Left lobe of liver (tissue), 2 donors: ENCODE results near the gene PSMC3IP. TPM values are rescaled to one million over a fixed set of nuclear protein-coding genes. Genes with fewer than 3 reads are reported as not detected.
A peak's percentile ranks its signal among the peaks of the same experiment; 100 is the strongest.
"Not testable (repeated sequence)": the region's sequence is repeated elsewhere in the genome, so short reads cannot be mapped to it uniquely, and the experiment has no call there.

Source experiments
- ATAC-seq: fragments of 200-7000 bp; cut with Tn5 transposase; one replicate; pipeline ENCODE4 v1.9.1; 2020; ENCODE audit warnings: mild to moderate bottlenecking, moderate library complexity
- DNase-seq: peaks from one replicate; pipeline ENCODE4 v3.0.0-alpha.2; 2020; ENCODE audit warnings: low spot score
- total RNA-seq: library from RNA; stranded (reverse); gene quantifications from one replicate; pipeline ENCODE4 v1.2.1, GENCODE V29; 2021
- donor health status: DM: no; HTN: no; CAD: no; lungs with moderate emphysema.
- donor health status: DM: no; HTN: yes; CAD: no.

Gene PSMC3IP
- total RNA-seq, 1 donor from 2014 or later: 0.65 TPM

DNA sequence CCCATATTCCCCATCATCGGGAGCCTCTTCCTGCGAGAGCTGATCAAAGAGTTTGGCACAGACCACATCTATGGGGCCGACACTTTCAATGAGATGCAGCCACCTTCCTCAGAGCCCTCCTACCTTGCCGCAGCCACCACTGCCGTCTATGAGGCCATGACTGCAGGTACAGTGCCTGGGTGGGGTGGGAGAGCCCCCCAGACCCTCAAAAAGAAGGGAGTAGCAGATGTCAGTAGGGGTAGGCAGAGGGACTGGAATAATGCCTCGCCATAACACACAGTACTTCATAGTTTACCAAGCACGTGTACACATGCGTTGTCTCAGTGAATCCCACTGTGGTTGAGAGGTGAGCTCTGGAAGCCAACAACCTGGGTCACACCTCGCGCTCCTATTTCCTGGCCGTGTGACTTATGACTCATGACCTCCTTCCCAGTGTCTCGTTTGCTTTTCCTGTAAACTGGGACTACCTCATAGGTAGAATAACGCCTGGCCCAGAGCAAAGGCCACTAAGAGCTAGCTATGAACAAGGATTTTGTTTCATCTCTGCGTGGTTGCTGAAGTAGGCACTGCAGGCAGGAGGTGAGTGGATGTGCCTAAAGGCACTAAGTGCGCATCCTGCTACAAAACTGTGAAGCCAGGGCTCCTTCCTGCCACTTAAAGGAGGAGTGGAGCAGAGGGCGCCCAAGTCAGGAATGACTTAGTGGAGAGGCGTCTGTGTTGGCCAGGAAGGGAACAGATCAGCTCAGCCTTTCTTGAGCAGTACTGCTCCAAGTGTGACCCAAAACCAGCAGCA, 36.3 kb downstream of the PSMC3IP start:
- ATAC-seq: peak; percentile 25

DNA sequence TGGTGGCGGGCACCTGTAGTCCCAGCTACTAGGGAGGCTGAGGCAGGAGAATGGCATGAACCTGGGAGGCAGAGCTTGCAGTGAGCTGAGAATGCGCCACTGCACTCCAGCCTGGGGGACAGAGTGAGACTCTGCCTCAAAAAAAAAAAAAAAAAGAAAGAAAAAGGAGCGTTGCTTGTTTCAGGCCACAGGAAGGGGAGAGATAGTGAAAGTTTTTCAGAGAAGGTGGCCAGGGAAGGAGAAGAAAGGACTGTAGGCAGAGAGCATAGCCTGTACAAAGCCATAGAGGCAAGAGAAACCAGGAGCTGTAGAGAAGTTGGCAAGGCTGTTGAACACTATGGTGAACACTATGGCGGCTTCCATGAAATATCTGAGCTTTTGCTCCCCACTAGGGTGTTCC, 37.0 kb downstream of the PSMC3IP start:
- DNase-seq: not testable (repeated sequence)

More for the DNA sequence above, 36.3 kb downstream of the PSMC3IP start:
- DNase-seq: no peak

DNA sequence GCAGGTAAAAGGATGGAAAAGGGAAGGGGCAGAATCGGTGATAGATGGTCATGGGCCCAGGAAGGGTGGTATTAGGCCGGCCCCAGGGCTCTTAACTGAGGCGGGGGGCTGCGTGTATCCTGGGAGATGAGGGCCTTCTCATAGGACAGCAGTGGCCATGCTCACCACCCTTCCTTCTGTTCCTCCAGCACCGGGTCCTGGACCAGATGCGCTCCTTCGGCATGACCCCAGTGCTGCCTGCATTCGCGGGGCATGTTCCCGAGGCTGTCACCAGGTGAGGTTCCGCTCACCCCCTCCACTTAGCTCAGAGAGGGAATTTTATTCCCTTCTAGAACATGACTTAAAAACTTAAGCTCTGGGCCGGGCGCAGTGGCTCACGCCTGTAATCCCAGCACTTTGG, 39.0 kb downstream of the PSMC3IP start:
- ATAC-seq: no peak

More for the DNA sequence above, 37.0 kb downstream of the PSMC3IP start:
- ATAC-seq: not testable (repeated sequence)

DNA sequence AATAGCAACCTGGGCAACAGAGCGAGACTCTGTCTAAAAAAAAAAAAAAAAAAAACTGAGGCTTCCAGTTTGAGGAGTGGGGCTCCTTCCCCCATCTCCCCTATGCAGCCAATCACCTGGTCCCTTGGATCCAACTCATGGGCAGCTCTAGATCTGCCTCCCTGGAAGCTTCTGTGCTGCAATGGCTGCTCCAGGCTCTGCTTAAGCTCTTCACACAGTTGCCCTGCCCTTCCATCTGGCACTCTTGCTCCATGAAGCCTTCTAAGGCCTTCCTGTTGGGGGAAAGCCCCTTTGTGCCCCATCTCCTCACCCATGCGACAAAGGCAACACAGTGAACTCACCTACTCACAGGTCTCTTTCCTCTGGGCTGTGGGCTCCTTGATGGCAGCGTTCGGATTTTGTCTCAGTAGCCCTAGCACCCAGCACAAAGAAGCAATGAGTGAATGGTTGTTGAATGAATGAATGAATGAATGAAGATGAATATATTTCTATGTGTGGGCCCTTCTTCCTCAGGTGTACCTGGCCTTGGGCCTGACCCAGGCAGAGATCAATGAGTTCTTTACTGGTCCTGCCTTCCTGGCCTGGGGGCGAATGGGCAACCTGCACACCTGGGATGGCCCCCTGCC, 39.6 kb downstream of the PSMC3IP start:
- ATAC-seq (no peak), DNase-seq (no peak)

More for the DNA sequence above, 39.0 kb downstream of the PSMC3IP start:
- DNase-seq: no peak

DNA sequence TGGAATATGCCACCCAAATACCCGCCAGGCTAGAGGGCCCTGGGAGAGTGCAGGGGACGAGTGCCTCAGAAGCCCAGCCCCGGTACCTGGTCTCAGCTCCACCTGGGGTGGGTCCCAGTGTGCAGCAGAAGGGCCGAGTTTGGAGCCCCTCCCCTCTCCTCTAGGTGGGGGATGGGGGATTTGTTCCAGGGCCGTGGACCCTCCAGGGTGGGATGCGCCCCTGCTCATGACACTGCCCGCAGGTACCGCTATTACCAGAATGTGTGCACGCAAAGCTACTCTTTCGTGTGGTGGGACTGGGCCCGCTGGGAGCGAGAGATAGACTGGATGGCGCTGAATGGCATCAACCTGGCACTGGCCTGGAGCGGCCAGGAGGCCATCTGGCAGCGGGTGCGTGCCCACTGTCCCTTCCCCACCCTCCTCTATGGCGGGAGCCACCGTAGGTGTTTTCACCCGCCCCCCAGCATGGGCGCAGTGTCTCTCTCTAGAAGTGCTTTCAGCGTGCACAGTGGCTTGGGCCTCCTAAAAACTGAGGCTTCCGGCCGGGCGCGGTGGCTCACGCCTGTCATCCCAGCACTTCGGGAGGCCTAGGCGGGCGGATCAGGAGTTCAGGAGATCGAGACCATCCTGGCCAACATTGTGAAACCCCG, 40.2 kb downstream of the PSMC3IP start:
- ATAC-seq (no peak), DNase-seq (no peak)

DNA sequence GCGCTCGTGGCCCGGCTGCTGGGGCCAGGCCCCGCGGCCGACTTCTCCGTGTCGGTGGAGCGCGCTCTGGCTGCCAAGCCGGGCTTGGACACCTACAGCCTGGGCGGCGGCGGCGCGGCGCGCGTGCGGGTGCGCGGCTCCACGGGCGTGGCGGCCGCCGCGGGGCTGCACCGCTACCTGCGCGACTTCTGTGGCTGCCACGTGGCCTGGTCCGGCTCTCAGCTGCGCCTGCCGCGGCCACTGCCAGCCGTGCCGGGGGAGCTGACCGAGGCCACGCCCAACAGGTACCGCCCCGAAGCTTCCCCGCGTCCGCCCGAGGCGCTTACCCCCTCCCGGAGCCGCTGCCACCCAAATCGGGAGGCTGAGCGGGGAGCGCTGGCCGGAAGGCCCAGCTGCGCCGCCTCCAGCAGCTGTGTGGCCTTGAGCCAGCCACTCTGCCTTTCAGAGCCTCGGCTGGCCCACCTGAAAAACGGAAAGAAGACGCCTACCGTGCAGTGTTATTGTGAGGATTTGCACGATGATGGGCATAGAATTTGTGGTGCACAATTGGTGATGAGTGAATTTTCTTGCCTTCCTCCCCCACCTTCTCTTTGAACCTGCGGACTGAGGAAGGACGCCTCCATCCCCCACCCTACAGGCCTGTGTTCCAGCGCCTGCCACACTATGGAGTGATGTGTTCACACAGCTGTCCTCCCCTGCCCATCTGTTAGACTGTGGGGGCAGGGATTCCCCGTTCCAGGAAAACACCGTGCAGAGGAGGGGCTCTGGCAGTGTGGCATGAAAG, 41.0 kb downstream of the PSMC3IP start:
- ATAC-seq (peak; percentile 81), DNase-seq (peak; percentile 94)

DNA sequence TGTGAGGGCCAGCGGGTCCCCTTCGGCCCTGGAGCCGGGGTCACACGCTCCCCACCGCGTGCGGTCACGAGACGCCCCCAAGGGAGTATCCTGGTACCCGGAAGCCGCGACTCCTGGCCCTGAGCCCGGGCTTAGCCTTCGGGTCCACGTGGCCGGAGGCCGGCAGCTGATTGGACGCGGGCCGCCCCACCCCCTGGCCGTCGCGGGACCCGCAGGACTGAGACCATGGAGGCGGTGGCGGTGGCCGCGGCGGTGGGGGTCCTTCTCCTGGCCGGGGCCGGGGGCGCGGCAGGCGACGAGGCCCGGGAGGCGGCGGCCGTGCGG, 41.5 kb downstream of the PSMC3IP start, which contains the start of gene NAGLU:
TSS of gene NAGLU (plus strand) at position 194 of the 324 bp plus-strand sequence. CDS start at position 226, 32 bp downstream.
- peak; percentile 77 for ATAC-seq
- peak; percentile 98 for DNase-seq

DNA sequence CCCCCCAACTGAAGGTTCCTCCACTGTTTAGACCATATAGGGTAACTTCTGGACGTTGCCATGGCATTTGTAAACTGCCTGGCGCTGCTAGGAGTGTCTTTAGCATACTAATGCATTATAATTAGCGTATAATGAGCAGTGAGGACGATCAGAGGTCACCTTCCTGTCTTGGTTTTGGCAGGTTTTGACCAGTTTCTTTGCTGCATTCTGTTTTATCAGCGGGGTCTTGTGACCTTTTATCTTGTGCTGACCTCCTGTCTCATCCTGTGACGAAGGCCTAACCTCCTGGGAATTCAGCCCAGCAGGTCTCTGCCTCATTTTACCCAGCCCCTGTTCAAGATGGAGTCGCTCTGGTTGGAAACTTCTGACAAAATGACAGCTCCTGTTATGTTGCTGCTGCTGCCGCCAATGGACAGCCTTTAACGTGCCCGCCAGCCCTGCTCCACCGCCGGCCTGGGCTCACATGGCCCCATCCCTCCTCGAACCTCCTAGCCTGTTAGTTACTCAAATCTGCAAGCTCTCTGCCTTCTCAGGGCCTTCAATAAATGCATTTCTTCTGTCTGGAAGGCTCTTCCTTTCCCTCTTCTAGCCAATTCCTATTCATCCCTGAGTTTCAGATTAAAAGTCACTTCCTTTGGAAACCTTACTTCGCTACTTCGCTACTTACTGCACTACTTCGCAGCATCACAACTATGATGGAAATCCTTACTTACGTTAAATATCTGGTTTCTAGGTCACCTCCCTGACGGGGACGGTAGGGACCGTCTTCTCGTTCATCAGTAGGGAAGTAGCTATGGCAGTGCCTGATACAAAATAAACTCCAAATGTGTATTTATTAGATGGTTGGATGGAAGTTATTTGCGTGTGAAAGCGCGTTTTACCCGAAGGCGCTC, 42.1 kb downstream of the PSMC3IP start:
- ATAC-seq: no peak
- DNase-seq: no peak

DNA sequence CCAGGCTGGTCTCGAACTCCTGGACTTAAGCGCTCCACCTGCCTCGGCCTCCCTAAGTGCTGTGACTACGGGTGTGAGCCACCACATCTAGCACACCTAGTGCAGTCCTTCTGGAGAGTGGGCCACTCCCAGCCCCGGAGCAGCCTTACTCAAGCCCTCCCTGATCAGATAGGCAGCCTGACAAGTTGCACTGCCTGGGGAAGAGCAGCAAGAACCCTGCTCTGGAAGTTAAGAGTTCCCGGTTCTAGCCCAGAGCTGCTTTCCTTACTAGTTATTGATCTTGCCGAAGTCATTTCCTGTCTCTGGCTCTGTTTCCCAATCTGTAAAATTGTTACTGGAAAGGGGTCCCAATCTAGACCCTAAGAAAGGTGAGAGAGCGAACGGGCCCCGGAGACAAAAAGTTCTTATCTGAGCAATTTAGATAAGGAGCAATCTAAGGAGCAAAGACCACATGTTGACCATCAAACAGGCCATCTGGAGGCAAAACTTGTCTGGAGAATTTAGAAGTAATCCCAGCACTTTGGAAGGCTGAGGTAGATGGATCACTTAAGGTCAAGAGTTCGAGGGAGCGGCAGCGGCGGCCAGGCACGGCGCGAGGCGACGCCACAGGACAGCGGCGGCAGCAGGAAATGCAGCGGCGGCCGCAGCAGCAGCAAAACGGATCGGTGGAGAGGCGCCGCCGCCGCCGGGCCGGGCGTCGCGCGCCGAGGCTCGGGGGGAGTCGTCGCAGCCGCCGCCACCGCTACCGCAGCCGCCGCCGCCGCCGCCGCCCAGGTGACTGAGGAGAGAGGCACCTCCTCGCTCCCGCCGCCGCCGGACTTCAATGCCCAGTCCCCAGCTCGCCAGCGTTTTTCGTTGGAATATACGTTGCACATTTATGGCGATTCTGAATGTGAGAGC, 45.8 kb downstream of the PSMC3IP start:
- peak; percentile 70 for DNase-seq
- peak; percentile 40 for ATAC-seq

DNA sequence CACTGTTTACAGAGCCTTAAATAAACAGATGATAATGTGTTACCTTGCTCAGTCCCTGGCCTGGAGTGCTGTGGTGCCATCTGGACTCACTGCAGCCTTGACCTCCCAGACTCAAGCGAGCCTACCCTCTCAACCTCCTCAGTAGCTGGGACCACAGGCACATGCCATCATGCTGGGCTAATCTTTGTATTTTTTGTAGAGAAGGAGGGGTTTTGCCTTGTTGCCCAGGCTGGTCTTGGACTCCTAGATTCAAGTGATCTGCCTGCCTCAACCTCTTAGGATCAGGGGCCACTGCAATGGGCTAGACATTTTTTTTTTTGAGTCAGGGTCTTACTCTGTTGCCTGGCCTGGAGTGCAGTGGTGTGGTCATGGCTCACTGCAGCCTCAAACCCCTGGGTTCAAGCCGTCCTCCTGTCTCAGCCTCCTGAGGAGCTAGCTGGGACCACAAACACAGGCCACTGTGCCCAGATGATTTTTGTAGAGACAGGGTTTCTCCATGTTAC, 46.5 kb downstream of the PSMC3IP start:
- DNase-seq (peak; percentile 83), ATAC-seq (peak; percentile 66)

DNA sequence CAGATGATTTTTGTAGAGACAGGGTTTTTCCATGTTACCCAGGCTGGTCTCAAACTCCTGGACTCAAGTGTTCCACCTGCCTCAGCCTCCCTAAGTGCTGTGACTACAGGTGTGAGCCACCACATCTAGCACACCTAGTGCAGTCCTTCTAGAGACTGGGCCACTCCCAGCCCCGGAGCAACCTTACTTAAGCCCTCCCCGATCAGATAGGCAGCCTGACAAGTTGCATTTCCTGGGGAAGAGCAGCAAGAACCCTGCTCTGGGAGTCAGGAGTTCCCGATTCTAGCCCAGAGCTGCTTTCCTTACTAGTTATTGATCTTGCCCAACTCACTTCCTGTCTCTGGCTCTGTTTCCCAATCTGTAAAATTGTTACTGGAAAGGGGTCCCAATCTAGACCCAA, 48.5 kb downstream of the PSMC3IP start:
- no peak for ATAC-seq
- no peak for DNase-seq

DNA sequence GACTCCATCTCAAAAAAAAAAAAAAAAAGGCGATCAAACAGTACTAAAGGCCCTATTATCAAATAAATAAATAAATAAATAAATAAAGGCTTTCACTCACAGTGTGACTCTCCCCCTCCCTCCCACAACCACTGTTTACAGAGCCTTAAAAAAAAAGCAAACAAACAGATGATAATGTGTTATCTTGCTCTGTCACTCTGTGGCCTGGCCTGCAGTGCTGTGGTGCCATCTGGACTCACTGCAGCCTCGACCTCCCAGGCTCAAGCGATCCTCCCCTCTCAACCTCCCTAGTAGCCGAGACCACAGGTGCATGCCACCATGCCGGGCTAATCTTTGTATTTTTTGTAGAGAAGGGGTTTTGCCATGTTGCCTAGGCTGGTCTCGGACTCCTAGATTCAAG, 49.6 kb downstream of the PSMC3IP start:
- no peak for DNase-seq
- peak; percentile 39 for ATAC-seq

DNA sequence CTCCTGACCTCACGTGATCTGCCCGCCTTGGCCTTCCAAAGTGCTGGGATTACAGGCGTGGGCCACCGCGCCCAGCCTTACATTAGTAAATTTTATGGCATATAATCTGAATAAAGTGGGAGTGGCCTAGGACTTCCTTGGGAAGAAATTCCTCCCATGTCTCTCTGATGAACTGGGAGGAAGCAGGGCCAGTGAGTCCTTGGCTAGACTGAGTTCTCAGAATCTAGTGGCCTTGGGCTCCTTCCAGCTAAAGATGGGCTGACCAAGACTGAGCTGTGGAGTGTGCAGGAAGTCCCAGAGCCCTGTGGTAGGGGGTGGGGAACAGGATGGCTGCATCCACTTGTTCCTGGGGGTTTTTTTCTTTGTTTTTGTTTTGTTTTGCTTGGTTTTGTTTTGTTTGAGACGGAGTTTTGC, 51.5 kb downstream of the PSMC3IP start:
- ATAC-seq: no peak
- DNase-seq: no peak

DNA sequence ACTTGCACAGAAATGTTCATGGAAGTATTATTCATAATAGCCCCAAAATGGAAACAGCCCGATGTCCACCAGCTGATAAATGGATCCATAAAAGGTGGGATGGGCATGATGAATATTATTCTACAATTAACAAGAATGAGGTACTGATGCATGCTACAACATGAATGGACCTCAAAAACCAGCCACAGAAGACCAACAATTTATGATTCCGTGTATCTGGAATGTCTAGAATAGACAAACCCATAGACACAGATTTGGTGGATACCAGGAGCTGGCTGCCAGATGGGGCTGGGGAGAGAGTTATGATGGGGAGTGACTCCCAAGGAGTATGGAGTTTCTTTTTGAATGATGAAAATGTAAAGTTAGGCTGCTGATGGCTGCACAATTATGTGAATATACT, 52.3 kb downstream of the PSMC3IP start:
- no peak for ATAC-seq
- DNase-seq: no peak

DNA sequence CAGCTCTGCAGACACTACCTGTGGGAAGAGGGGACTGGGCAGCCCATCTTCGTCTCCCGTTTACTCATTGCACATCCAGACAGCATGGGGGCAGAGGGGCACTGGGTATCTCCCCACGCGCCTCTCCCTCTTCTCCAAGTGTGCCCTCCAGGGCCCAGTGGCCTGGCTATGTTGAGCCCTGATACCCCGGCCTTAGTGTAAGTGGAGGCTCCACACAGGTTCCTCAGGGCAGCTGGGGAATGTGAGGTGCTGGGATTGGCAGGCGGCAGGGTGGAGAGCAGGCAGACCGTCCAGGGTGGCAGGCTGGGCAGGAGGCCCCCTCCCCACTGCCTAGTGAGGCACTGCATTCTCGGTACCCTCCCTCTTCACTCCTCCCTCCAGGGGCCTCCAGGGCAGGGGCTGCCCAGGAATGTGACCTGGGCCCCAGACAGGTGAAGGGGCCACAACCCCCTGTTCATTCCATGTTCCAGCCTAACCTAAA, 54.7 kb downstream of the PSMC3IP start:
- ATAC-seq (no peak), DNase-seq (no peak)
